ENCODE measurements around the gene RRP7A.

GRCh38 chr22:42509548-42509947 lies 10.0 kb downstream of the RRP7A start:
- TF ChIP-seq POLR2A (IDR thresholded peaks at IDR 0.05; ENCODE audit: low read length) (no peak), GATA1 (IDR thresholded peaks at IDR 0.05; ENCODE audit: low read depth, low read length) (no peak)

Measured in erythroblast (primary cell).